Liver (tissue), 3 donors: ENCODE data around the gene PLAC8.
"Not testable (repeated sequence)": the region's sequence is repeated elsewhere in the genome, so short reads cannot be mapped to it uniquely, and the experiment has no call there.

Experiments
- FOXA2 ChIP-seq: IDR thresholded peaks from 2 replicates; pipeline ENCODE4 v1.6.1; 2016; ENCODE audit warnings: antibody characterized with exemption
- GABPA ChIP-seq, 2 donors: IDR thresholded peaks in 1 of 2; conservative IDR thresholded peaks in 1 of 2; 2 replicates each; pipeline ENCODE4 v1.6.1; 2016; ENCODE audit warnings: antibody characterized with exemption in 2 of 2, mild to moderate bottlenecking in 1 of 2, moderate library complexity in 1 of 2
- JUND ChIP-seq, 2 donors: IDR thresholded peaks; 2 replicates each; pipeline ENCODE4 v1.6.1; 2016; ENCODE audit warnings: antibody characterized with exemption in 2 of 2
- NR2F2 ChIP-seq: IDR thresholded peaks from 2 replicates; pipeline ENCODE4 v1.6.1; 2016; ENCODE audit warnings: antibody characterized with exemption
- RAD21 ChIP-seq, 2 donors: IDR thresholded peaks; 2 replicates each; pipeline ENCODE4 v1.6.1; 2016; ENCODE audit warnings: antibody characterized with exemption in 2 of 2, mild to moderate bottlenecking in 2 of 2
- SP1 ChIP-seq: IDR thresholded peaks from 2 replicates; pipeline ENCODE4 v1.6.1; 2018; ENCODE audit warnings: antibody characterized with exemption, mild to moderate bottlenecking
- TAF1 ChIP-seq: conservative IDR thresholded peaks from 2 replicates; pipeline ENCODE4 v1.6.1; 2016; ENCODE audit warnings: antibody characterized with exemption, mild to moderate bottlenecking
- TF ChIP-seq, protein P1 (sequence below): fragments of 150-350 bp; IDR thresholded peaks from 2 replicates; pipeline ENCODE4 v1.5.1; 2017; ENCODE audit warnings: improper control_type of control experiment, low read depth, low read length; ENCODE audit not compliant: missing input control
- TF ChIP-seq, protein P2 (sequence below): IDR thresholded peaks from 2 replicates; pipeline ENCODE4 v1.6.1; 2016; ENCODE audit warnings: antibody characterized with exemption, mild to moderate bottlenecking
- TF ChIP-seq, protein P3 (sequence below): IDR thresholded peaks from 2 replicates; pipeline ENCODE4 v1.6.1; 2016; ENCODE audit warnings: antibody characterized with exemption
- donor health status: healthy.
- donor health status: healthy.

DNA sequence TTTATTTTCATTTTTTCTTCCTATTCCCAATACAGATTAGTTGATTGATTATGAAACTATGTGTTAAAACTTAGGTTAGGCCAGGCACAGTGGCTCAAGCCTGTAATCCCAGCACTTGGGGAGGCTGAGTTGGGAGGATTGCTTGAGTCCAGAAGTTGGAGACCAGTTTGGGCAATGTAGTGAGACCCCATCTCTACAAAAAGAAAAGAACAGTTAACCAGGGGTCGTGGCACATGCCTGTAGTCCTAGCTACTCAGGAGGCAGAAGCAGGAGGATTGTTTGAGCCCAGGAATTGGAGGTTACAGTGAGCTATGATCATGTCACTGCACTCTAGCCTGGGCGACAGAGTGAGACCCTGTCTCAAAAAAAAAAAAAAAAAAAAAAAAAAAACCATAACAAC is 71.4 kb downstream of the PLAC8 start:
- TF ChIP-seq TAF1; NR2F2; RAD21 (IDR thresholded peaks at IDR 0.05); JUND (IDR thresholded peaks at IDR 0.05); SP1; FOXA2; GABPA (IDR thresholded peaks at IDR 0.05 in 1 of 2, conservative IDR thresholded peaks at IDR 0.05 in 1 of 2): not testable (repeated sequence)
- TF ChIP-seq, protein P1, sequence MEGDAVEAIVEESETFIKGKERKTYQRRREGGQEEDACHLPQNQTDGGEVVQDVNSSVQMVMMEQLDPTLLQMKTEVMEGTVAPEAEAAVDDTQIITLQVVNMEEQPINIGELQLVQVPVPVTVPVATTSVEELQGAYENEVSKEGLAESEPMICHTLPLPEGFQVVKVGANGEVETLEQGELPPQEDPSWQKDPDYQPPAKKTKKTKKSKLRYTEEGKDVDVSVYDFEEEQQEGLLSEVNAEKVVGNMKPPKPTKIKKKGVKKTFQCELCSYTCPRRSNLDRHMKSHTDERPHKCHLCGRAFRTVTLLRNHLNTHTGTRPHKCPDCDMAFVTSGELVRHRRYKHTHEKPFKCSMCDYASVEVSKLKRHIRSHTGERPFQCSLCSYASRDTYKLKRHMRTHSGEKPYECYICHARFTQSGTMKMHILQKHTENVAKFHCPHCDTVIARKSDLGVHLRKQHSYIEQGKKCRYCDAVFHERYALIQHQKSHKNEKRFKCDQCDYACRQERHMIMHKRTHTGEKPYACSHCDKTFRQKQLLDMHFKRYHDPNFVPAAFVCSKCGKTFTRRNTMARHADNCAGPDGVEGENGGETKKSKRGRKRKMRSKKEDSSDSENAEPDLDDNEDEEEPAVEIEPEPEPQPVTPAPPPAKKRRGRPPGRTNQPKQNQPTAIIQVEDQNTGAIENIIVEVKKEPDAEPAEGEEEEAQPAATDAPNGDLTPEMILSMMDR = not testable (repeated sequence)
- TF ChIP-seq, protein P2, sequence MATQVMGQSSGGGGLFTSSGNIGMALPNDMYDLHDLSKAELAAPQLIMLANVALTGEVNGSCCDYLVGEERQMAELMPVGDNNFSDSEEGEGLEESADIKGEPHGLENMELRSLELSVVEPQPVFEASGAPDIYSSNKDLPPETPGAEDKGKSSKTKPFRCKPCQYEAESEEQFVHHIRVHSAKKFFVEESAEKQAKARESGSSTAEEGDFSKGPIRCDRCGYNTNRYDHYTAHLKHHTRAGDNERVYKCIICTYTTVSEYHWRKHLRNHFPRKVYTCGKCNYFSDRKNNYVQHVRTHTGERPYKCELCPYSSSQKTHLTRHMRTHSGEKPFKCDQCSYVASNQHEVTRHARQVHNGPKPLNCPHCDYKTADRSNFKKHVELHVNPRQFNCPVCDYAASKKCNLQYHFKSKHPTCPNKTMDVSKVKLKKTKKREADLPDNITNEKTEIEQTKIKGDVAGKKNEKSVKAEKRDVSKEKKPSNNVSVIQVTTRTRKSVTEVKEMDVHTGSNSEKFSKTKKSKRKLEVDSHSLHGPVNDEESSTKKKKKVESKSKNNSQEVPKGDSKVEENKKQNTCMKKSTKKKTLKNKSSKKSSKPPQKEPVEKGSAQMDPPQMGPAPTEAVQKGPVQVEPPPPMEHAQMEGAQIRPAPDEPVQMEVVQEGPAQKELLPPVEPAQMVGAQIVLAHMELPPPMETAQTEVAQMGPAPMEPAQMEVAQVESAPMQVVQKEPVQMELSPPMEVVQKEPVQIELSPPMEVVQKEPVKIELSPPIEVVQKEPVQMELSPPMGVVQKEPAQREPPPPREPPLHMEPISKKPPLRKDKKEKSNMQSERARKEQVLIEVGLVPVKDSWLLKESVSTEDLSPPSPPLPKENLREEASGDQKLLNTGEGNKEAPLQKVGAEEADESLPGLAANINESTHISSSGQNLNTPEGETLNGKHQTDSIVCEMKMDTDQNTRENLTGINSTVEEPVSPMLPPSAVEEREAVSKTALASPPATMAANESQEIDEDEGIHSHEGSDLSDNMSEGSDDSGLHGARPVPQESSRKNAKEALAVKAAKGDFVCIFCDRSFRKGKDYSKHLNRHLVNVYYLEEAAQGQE = not testable (repeated sequence)
- TF ChIP-seq, protein P3, sequence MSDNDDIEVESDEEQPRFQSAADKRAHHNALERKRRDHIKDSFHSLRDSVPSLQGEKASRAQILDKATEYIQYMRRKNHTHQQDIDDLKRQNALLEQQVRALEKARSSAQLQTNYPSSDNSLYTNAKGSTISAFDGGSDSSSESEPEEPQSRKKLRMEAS = not testable (repeated sequence)
